Measurements from ENCODE around the gene TMEM30B.

The TMEM30B gene, protein sequence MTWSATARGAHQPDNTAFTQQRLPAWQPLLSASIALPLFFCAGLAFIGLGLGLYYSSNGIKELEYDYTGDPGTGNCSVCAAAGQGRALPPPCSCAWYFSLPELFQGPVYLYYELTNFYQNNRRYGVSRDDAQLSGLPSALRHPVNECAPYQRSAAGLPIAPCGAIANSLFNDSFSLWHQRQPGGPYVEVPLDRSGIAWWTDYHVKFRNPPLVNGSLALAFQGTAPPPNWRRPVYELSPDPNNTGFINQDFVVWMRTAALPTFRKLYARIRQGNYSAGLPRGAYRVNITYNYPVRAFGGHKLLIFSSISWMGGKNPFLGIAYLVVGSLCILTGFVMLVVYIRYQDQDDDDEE

DNA sequence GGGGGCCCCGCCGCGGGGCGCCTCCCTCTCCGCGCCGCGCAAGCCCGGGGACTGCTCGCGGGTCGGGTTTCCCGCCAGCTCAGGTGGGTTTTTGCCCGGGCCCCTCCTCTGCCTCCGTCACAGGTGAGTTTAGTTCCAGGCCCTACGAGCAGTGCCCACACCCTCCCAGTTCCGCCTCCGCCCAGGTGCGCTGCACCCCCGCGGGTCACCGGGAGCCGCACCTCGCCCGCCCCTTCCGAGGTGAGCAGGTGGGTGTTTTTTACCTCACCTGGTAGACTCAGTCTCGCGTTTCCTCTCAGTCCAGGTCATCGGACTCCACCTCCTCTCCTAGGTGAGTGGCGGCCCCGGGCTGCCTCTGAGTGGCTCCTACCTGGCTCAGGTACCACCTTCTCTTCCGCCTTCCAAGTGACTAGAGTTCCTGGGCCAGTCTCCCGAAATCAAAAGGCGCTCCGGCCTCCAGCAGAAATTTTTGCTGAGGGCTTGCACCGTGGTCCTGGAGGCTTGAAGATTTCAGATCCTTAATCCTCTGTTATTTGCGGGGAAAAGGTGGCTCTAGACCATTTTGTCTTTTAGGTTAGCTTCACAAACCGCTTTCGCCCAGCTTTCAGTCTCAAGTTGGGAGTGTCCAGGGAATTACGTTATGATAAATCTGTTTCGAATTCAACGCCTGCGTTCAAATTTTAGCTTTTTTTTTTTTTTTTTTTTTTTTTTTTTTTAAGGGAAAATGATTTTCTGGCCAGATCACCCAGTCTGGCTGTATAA lies at the start of gene TMEM30B:
TMEM30B (minus strand) TSS at position 153 of the 762 bp plus-strand sequence. CDS start 191 bp downstream, outside the sequence.
- H3K27me3 ChIP-seq (ENCODE audit: control insufficient read depth, insufficient read depth, low read length), result peaks cover 22% of the 10 kb centered on the region
- H3K36me3 ChIP-seq (ENCODE audit: control insufficient read depth, insufficient read depth, low read length), result no peaks in the 10 kb centered on the region
- H3K9ac ChIP-seq (ENCODE audit: low read depth, low read length), result peak within 1 kb of the TSS; percentile 47
- H3K9me3 ChIP-seq (ENCODE audit: control insufficient read depth, insufficient read depth, low read length), result no peaks in the 10 kb centered on the region
- peak within 1 kb of the TSS; percentile 73 for H3K4me3 ChIP-seq (ENCODE audit: low read depth, low read length)
- H3K4me1 ChIP-seq (ENCODE audit: control insufficient read depth, insufficient read depth, low read length), result peaks cover 3% of the 10 kb centered on the region

GRCh38 chr14:61330511-61330910 lies 49.4 kb upstream of the TMEM30B start:
- no peak overlapping the region for H3K4me3 ChIP-seq (ENCODE audit: low read depth, low read length)
- no peak overlapping the region for H3K9ac ChIP-seq (ENCODE audit: low read depth, low read length)
- no peaks in the 10 kb centered on the region for H3K4me1 ChIP-seq (ENCODE audit: control insufficient read depth, insufficient read depth, low read length)
- H3K9me3 ChIP-seq (ENCODE audit: control insufficient read depth, insufficient read depth, low read length), result no peaks in the 10 kb centered on the region
- H3K36me3 ChIP-seq (ENCODE audit: control insufficient read depth, insufficient read depth, low read length), result no peaks in the 10 kb centered on the region
- no peaks in the 10 kb centered on the region for H3K27me3 ChIP-seq (ENCODE audit: control insufficient read depth, insufficient read depth, low read length)

DNA sequence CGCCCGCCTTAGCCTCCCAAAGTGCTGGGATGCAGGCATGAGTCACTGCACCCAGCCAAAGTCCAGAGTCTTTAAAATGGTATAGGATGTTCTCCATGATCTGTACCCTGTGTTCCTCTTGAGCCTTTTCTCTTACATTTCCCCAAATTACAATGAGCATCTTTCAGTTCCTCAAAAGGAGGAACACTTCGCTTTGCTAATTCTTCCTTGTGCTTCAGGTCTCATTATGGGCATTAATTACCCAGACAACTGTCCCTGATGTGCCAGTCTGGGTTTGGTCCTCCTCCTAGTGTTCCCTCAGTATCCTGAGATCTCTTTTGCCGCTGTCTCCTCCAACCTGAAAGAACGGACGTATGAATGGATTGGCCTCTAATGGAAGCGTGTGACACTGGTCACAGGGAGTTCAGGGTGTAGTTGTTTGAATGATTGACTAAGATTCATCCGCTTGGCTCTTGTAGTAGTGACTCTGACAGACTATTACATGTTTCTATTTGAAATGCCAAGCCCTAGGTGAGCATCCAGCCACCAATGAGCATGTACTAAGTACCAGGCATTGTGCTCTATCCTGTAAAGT lies 48.4 kb upstream of the TMEM30B start:
- no peaks in the 10 kb centered on the region for H3K4me1 ChIP-seq (ENCODE audit: control insufficient read depth, insufficient read depth, low read length)

GRCh38 chr14:61328626-61329262 lies 47.6 kb upstream of the TMEM30B start:
- Histone ChIP-seq H3K27me3 (ENCODE audit: control insufficient read depth, insufficient read depth, low read length) (peaks cover 4% of the 10 kb centered on the region), H3K9me3 (ENCODE audit: control insufficient read depth, insufficient read depth, low read length) (no peaks in the 10 kb centered on the region), H3K4me3 (ENCODE audit: low read depth, low read length) (no peak overlapping the region), H3K36me3 (ENCODE audit: control insufficient read depth, insufficient read depth, low read length) (no peaks in the 10 kb centered on the region), H3K4me1 (ENCODE audit: control insufficient read depth, insufficient read depth, low read length) (no peaks in the 10 kb centered on the region), H3K9ac (ENCODE audit: low read depth, low read length) (no peak overlapping the region)

More for the DNA sequence above, 48.4 kb upstream of the TMEM30B start:
- Histone ChIP-seq H3K27me3 (ENCODE audit: control insufficient read depth, insufficient read depth, low read length) (no peaks in the 10 kb centered on the region), H3K4me3 (ENCODE audit: low read depth, low read length) (no peak overlapping the region), H3K36me3 (ENCODE audit: control insufficient read depth, insufficient read depth, low read length) (no peaks in the 10 kb centered on the region), H3K9me3 (ENCODE audit: control insufficient read depth, insufficient read depth, low read length) (no peaks in the 10 kb centered on the region), H3K9ac (ENCODE audit: low read depth, low read length) (no peak overlapping the region)

- H3K9me3 ChIP-seq (ENCODE audit: control insufficient read depth, insufficient read depth, low read length), result no peaks in the 10 kb centered on the region
- H3K27me3 ChIP-seq (ENCODE audit: control insufficient read depth, insufficient read depth, low read length), result peaks cover 23% of the 10 kb centered on the region
- H3K9ac ChIP-seq (ENCODE audit: low read depth, low read length), result no peak overlapping the region
- H3K36me3 ChIP-seq (ENCODE audit: control insufficient read depth, insufficient read depth, low read length), result no peaks in the 10 kb centered on the region
- H3K4me3 ChIP-seq (ENCODE audit: low read depth, low read length), result no peak overlapping the region
- peaks cover 7% of the 10 kb centered on the region for H3K4me1 ChIP-seq (ENCODE audit: control insufficient read depth, insufficient read depth, low read length)
Observed at GRCh38 chr14:61326847-61327246, 45.7 kb upstream of the TMEM30B start.

DNA sequence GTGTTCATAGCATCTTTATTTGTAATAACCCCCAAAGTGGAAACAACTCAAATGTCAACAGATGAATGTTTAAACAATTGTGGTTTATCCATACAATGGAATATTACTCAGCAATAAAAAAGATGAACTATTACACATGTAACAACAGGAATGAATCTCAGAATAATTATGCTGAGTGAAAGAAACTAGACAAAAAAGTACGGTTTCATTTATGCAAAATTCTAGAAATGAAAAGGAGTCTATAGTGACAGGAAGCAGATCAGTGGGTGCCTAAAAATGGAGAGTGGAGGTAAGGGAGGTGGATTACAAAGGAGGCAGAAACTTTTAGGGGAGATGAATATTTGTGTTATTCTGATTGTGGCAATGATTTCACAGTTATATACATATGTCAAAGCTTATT lies 45.0 kb upstream of the TMEM30B start:
- Histone ChIP-seq H3K27me3 (ENCODE audit: control insufficient read depth, insufficient read depth, low read length) (peaks cover 25% of the 10 kb centered on the region), H3K4me1 (ENCODE audit: control insufficient read depth, insufficient read depth, low read length) (peaks cover 7% of the 10 kb centered on the region), H3K36me3 (ENCODE audit: control insufficient read depth, insufficient read depth, low read length) (no peaks in the 10 kb centered on the region), H3K9me3 (ENCODE audit: control insufficient read depth, insufficient read depth, low read length) (no peaks in the 10 kb centered on the region), H3K4me3 (ENCODE audit: low read depth, low read length) (no peak overlapping the region), H3K9ac (ENCODE audit: low read depth, low read length) (no peak overlapping the region)

DNA sequence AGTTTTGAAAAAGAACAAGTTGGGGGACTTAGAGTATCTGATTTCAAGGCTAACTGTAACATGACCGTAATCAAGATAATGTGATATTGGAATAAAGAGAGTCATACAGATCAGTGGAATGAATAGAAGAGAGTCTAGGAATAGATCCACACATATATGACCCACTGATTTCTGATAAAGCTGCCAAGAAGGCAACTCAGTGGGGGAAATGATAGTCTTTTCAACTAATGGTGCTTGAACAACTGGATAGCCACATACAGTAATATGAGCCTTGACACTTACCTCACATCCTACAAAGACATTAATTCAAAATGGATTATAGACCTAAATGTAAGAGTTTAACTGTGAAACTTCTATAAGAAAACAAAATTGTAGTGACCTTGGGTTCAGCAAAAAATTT lies 44.0 kb upstream of the TMEM30B start:
- no peak overlapping the region for H3K9ac ChIP-seq (ENCODE audit: low read depth, low read length)

DNA sequence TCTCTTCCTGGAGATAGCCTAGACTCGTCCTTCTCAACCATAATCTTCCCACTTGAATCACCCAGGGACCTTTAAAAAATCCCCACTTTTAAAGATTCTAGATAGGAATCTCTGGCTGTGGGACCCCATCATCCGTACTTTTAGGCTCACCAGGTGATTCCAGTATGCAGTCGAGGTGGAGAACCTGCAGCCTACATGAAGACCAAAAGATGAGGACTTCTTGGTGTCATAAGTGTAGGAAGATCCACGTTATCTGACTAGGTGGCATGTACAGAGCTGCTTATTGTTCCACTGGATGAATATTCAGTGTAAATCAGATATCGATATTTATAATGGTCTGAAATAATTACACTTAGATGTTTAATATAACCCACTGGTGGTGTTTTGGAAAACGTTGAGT lies 42.8 kb upstream of the TMEM30B start:
- H3K4me1 ChIP-seq (ENCODE audit: control insufficient read depth, insufficient read depth, low read length), result peaks cover 10% of the 10 kb centered on the region
- no peak overlapping the region for H3K9ac ChIP-seq (ENCODE audit: low read depth, low read length)
- peaks cover 34% of the 10 kb centered on the region for H3K27me3 ChIP-seq (ENCODE audit: control insufficient read depth, insufficient read depth, low read length)
- H3K9me3 ChIP-seq (ENCODE audit: control insufficient read depth, insufficient read depth, low read length), result no peaks in the 10 kb centered on the region
- H3K4me3 ChIP-seq (ENCODE audit: low read depth, low read length), result no peak overlapping the region
- H3K36me3 ChIP-seq (ENCODE audit: control insufficient read depth, insufficient read depth, low read length), result no peaks in the 10 kb centered on the region

More for the DNA sequence above, 44.0 kb upstream of the TMEM30B start:
- Histone ChIP-seq H3K36me3 (ENCODE audit: control insufficient read depth, insufficient read depth, low read length) (no peaks in the 10 kb centered on the region), H3K4me1 (ENCODE audit: control insufficient read depth, insufficient read depth, low read length) (peaks cover 10% of the 10 kb centered on the region), H3K4me3 (ENCODE audit: low read depth, low read length) (no peak overlapping the region), H3K27me3 (ENCODE audit: control insufficient read depth, insufficient read depth, low read length) (peaks cover 30% of the 10 kb centered on the region), H3K9me3 (ENCODE audit: control insufficient read depth, insufficient read depth, low read length) (no peaks in the 10 kb centered on the region)

- no peaks in the 10 kb centered on the region for H3K9me3 ChIP-seq (ENCODE audit: control insufficient read depth, insufficient read depth, low read length)
- H3K9ac ChIP-seq (ENCODE audit: low read depth, low read length), result peak overlapping the region; percentile 26
- peak overlapping the region; percentile 72 for H3K4me3 ChIP-seq (ENCODE audit: low read depth, low read length)
- H3K27me3 ChIP-seq (ENCODE audit: control insufficient read depth, insufficient read depth, low read length), result peaks cover 37% of the 10 kb centered on the region
- H3K4me1 ChIP-seq (ENCODE audit: control insufficient read depth, insufficient read depth, low read length), result peaks cover 10% of the 10 kb centered on the region
- H3K36me3 ChIP-seq (ENCODE audit: control insufficient read depth, insufficient read depth, low read length), result no peaks in the 10 kb centered on the region
Observed at GRCh38 chr14:61322799-61323290, 41.7 kb upstream of the TMEM30B start.

DNA sequence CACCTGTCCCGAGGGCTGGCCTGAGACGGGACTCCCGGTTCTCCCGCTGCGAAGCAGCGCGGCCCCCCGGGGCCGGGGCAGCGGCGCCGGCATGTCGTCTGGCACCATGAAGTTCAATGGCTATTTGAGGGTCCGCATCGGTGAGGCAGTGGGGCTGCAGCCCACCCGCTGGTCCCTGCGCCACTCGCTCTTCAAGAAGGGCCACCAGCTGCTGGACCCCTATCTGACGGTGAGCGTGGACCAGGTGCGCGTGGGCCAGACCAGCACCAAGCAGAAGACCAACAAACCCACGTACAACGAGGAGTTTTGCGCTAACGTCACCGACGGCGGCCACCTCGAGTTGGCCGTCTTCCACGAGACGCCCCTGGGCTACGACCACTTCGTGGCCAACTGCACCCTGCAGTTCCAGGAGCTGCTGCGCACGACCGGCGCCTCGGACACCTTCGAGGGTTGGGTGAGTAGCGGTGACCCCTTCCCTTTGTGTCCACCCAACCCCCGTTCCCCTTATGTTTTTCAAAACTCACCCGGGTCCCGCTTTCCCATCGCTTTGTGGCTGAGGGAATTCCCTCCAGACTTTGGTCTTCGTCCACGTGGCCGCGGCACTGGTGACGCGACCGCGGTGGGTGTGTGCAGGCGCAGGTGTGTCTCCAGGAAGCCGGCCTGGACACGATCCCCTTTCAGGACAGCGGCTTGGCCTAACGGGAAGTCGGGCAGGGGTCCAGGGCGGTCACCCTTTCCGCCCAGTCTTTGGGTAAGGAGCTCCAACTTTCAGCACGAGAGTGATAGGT lies 41.1 kb upstream of the TMEM30B start:
- no peaks in the 10 kb centered on the region for H3K36me3 ChIP-seq (ENCODE audit: control insufficient read depth, insufficient read depth, low read length)
- H3K9me3 ChIP-seq (ENCODE audit: control insufficient read depth, insufficient read depth, low read length), result no peaks in the 10 kb centered on the region
- H3K4me3 ChIP-seq (ENCODE audit: low read depth, low read length), result peak overlapping the region; percentile 72
- H3K9ac ChIP-seq (ENCODE audit: low read depth, low read length), result peak overlapping the region; percentile 28
- H3K27me3 ChIP-seq (ENCODE audit: control insufficient read depth, insufficient read depth, low read length), result peaks cover 37% of the 10 kb centered on the region
- peaks cover 10% of the 10 kb centered on the region for H3K4me1 ChIP-seq (ENCODE audit: control insufficient read depth, insufficient read depth, low read length)

Measured in iPS-15b (cell line).